ENCODE results near the gene IL4R. TPM values are rescaled to one million over a fixed set of nuclear protein-coding genes. Genes with fewer than 3 reads are reported as not detected.

Gene IL4R
- total and polyA plus RNA-seq, 2 experiments from 2014 or later = 6.4 to 17.6 TPM

- Histone ChIP-seq H3K9me2 (ENCODE audit: insufficient read depth) (no peaks in the 10 kb centered on the region), H3K4me1 (ENCODE audit: insufficient read depth) (peaks cover 43% of the 10 kb centered on the region), H3K4me3 (no peak overlapping the region), H3K27ac (ENCODE audit: low read depth) (no peak overlapping the region), H3K36me3 (ENCODE audit: insufficient read depth) (no peaks in the 10 kb centered on the region), H3K79me2 (replicated peaks; ENCODE audit: insufficient read depth) (peaks cover 57% of the 10 kb centered on the region), H2AFZ (no peak overlapping the region), H4K20me1 (replicated peaks; ENCODE audit: insufficient read depth) (no peaks in the 10 kb centered on the region), H3K27me3 (ENCODE audit: insufficient read depth) (no peaks in the 10 kb centered on the region), H3F3A (replicated peaks; ENCODE audit: low read depth) (peaks cover 10% of the 10 kb centered on the region), H3K4me2 (peak overlapping the region; percentile 26; the same call in 1 of the 2 replicates)
- Mint-ChIP-seq H3K4me3 (no peak overlapping the region), H3K27me3 (ENCODE audit: insufficient read depth, low read depth, poor library complexity) (peaks cover 2% of the 10 kb centered on the region), H3K36me3 (ENCODE audit: low read depth) (peaks cover 5% of the 10 kb centered on the region), H3K9me3 (peaks cover 8% of the 10 kb centered on the region; the same call in 2 of the 3 replicates), H3K4me1 (peaks cover 52% of the 10 kb centered on the region), H3K27ac (peak overlapping the region; percentile 91)
- DNase-seq (ENCODE audit: low spot score) (peak; percentile 58), ATAC-seq (peak; percentile 54)
- TF ChIP-seq CREB1 (CRISPR knock-in tag; IDR thresholded peaks at IDR 0.05; ENCODE audit: low read depth) (no peak), EZH2 (IDR thresholded peaks at IDR 0.05; ENCODE audit: low read depth, unreplicated experiment) (no peak), POLR2AphosphoS5 (IDR thresholded peaks at IDR 0.05; ENCODE audit: low read depth) (no peak), ZNF331 (CRISPR knock-in tag; IDR thresholded peaks at IDR 0.05; ENCODE audit: low read depth) (no peak), STAT1 (IDR thresholded peaks at IDR 0.05; ENCODE audit: unreplicated experiment) (no peak), CTCF (conservative IDR thresholded peaks at IDR 0.05; ENCODE audit: low read depth in 2 of 2) (no peak), EZH2phosphoT487 (IDR thresholded peaks at IDR 0.05; ENCODE audit: unreplicated experiment) (no peak), NANOG (IDR thresholded peaks at IDR 0.05; ENCODE audit: borderline replicate concordance) (no peak)
Observed at GRCh38 chr16:27324851-27325301, 11.1 kb downstream of the IL4R start.

GRCh38 chr16:27325736-27326135, 12.0 kb downstream of the IL4R start:
- DNase-seq (ENCODE audit: low spot score) (no peak), ATAC-seq (no peak)
- peaks cover 10% of the 10 kb centered on the region for H3F3A ChIP-seq (replicated peaks; ENCODE audit: low read depth)
- peaks cover 5% of the 10 kb centered on the region for H3K36me3 Mint-ChIP-seq (ENCODE audit: low read depth)
- H3K36me3 ChIP-seq (ENCODE audit: insufficient read depth) = no peaks in the 10 kb centered on the region
- no peaks in the 10 kb centered on the region for H4K20me1 ChIP-seq (replicated peaks; ENCODE audit: insufficient read depth)
- H3K79me2 ChIP-seq (replicated peaks; ENCODE audit: insufficient read depth) = peaks cover 48% of the 10 kb centered on the region
- H3K27me3 Mint-ChIP-seq (ENCODE audit: insufficient read depth, low read depth, poor library complexity) = peaks cover 2% of the 10 kb centered on the region
- H3K4me1 ChIP-seq (ENCODE audit: insufficient read depth) = peaks cover 48% of the 10 kb centered on the region
- H3K27me3 ChIP-seq (ENCODE audit: insufficient read depth) = no peaks in the 10 kb centered on the region
- peak overlapping the region; percentile 90 for H3K27ac Mint-ChIP-seq
- H2AFZ ChIP-seq = no peak overlapping the region
- H3K4me3 ChIP-seq = no peak overlapping the region
- peak overlapping the region; percentile 38; the same call in 1 of the 2 replicates for H3K4me2 ChIP-seq
- H3K4me3 Mint-ChIP-seq = no peak overlapping the region; the same call in 2 of the 3 replicates
- H3K9me2 ChIP-seq (ENCODE audit: insufficient read depth) = no peaks in the 10 kb centered on the region
- H3K27ac ChIP-seq (ENCODE audit: low read depth) = peak overlapping the region; percentile 95; the same call in 1 of the 2 replicates
- peaks cover 54% of the 10 kb centered on the region for H3K4me1 Mint-ChIP-seq
- H3K9me3 Mint-ChIP-seq = peaks cover 8% of the 10 kb centered on the region; the same call in 2 of the 3 replicates
- TF ChIP-seq EZH2phosphoT487 (IDR thresholded peaks at IDR 0.05; ENCODE audit: unreplicated experiment) (no peak), CREB1 (CRISPR knock-in tag; IDR thresholded peaks at IDR 0.05; ENCODE audit: low read depth) (no peak), CTCF (conservative IDR thresholded peaks at IDR 0.05; ENCODE audit: low read depth in 2 of 2) (no peak), ETS1 (IDR thresholded peaks at IDR 0.05) (no peak), ZNF462 (CRISPR knock-in tag; IDR thresholded peaks at IDR 0.05) (no peak)

Measured in GM23338 (cell line).